Stimulated activated CD8-positive, alpha-beta memory T cell treated with anti-CD3 and anti-CD28 coated beads, Interleukin-4, amount 100 ng/mL, for 24 hours (primary cell): ENCODE data around the gene LGALS3BP.

Experiments
- DNase-seq: peaks from one replicate; pipeline ENCODE4 v3.0.0-alpha.2; 2020; ENCODE audit warnings: low read depth

The LGALS3BP gene

GRCh38 chr17:78999056-78999768 is 19.5 kb upstream of the LGALS3BP start:
- no peak for DNase-seq

- no peak for DNase-seq
Observed at GRCh38 chr17:78998311-78999055, 18.8 kb upstream of the LGALS3BP start.

GRCh38 chr17:78997881-78998280 is 18.2 kb upstream of the LGALS3BP start:
- no peak for DNase-seq

- no peak for DNase-seq
Observed at GRCh38 chr17:78997231-78997741, 17.6 kb upstream of the LGALS3BP start.

- DNase-seq, result no peak
Observed at GRCh38 chr17:78996781-78997201, 17.1 kb upstream of the LGALS3BP start.

- no peak for DNase-seq
Observed at GRCh38 chr17:78995761-78996451, 16.2 kb upstream of the LGALS3BP start.

- DNase-seq, result no peak
Observed at GRCh38 chr17:78995022-78995760, 15.5 kb upstream of the LGALS3BP start.

- no peak for DNase-seq
Observed at GRCh38 chr17:78993981-78994671, 14.4 kb upstream of the LGALS3BP start.

GRCh38 chr17:78993241-78993956 is 13.7 kb upstream of the LGALS3BP start:
- DNase-seq, result peak; percentile 37

GRCh38 chr17:78992542-78993212 is 13.0 kb upstream of the LGALS3BP start:
- no peak for DNase-seq

- no peak for DNase-seq
Observed at GRCh38 chr17:78991906-78992532, 12.3 kb upstream of the LGALS3BP start.

- no peak for DNase-seq
Observed at GRCh38 chr17:78991017-78991738, 11.5 kb upstream of the LGALS3BP start.

GRCh38 chr17:78990349-78991016 is 10.8 kb upstream of the LGALS3BP start:
- DNase-seq, result no peak

- no peak for DNase-seq
Observed at GRCh38 chr17:78988152-78988551, 8.4 kb upstream of the LGALS3BP start.

GRCh38 chr17:78986649-78987328 is 7.1 kb upstream of the LGALS3BP start:
- DNase-seq, result no peak

- no peak for DNase-seq
Observed at GRCh38 chr17:78986048-78986648, 6.4 kb upstream of the LGALS3BP start.

- DNase-seq, result no peak
Observed at GRCh38 chr17:78985395-78985794, 5.7 kb upstream of the LGALS3BP start.
